HG03442 (cell line): Measurements from ENCODE around the gene CNN2.

Experiments
- ATAC-seq: cut with Tn5 transposase; IDR thresholded peaks from one replicate; pipeline ENCODE4 v1.9.1; 2021; ENCODE audit warnings: mild to moderate bottlenecking, moderate library complexity; ENCODE audit not compliant: unreplicated experiment

Gene CNN2

GRCh38 chr19:1026783-1027649, 608 bp downstream of the CNN2 start:
- peak; percentile 24 for ATAC-seq

- ATAC-seq, result no peak
Measured at GRCh38 chr19:1027650-1028061, 1.2 kb downstream of the CNN2 start.

GRCh38 chr19:1028062-1028926, 1.9 kb downstream of the CNN2 start:
- no peak for ATAC-seq

- no peak for ATAC-seq
Measured at GRCh38 chr19:1032264-1032867, 6.0 kb downstream of the CNN2 start.

GRCh38 chr19:1035998-1036621, 9.7 kb downstream of the CNN2 start:
- ATAC-seq, result no peak

GRCh38 chr19:1037621-1038064, 11.2 kb downstream of the CNN2 start:
- no peak for ATAC-seq

GRCh38 chr19:1038978-1039645, 12.7 kb downstream of the CNN2 start:
- ATAC-seq, result no peak

GRCh38 chr19:1039646-1040475, 13.5 kb downstream of the CNN2 start, which contains the start of gene ABCA7:
ABCA7 (plus strand) TSS chr19:1040107; CDS start chr19:1041362, 1,255 bp downstream.
- peak; percentile 75 for ATAC-seq

GRCh38 chr19:1040476-1041271, 14.3 kb downstream of the CNN2 start:
- ATAC-seq, result no peak

GRCh38 chr19:1041272-1041834, 14.9 kb downstream of the CNN2 start:
- no peak for ATAC-seq

GRCh38 chr19:1041835-1042685, 15.7 kb downstream of the CNN2 start:
- ATAC-seq, result no peak

GRCh38 chr19:1042689-1043511, 16.5 kb downstream of the CNN2 start:
- ATAC-seq, result no peak

GRCh38 chr19:1045247-1045603, 18.8 kb downstream of the CNN2 start:
- ATAC-seq, result no peak

- ATAC-seq, result no peak
Measured at GRCh38 chr19:1046117-1046626, 19.8 kb downstream of the CNN2 start.

- ATAC-seq, result no peak
Measured at GRCh38 chr19:1046836-1047695, 20.7 kb downstream of the CNN2 start.
